GM12873 (cell line): Measurements from ENCODE around the gene B3GAT3.

Source experiments
- TF ChIP-seq, protein P1 (sequence below): IDR thresholded peaks from 2 replicates; pipeline ENCODE4 v1.5.1; 2012; ENCODE audit warnings: low read depth, mild to moderate bottlenecking, moderate library complexity, low read length, control low read depth; ENCODE audit not compliant: insufficient read depth; ENCODE audit errors: missing control alignments

Gene B3GAT3

DNA sequence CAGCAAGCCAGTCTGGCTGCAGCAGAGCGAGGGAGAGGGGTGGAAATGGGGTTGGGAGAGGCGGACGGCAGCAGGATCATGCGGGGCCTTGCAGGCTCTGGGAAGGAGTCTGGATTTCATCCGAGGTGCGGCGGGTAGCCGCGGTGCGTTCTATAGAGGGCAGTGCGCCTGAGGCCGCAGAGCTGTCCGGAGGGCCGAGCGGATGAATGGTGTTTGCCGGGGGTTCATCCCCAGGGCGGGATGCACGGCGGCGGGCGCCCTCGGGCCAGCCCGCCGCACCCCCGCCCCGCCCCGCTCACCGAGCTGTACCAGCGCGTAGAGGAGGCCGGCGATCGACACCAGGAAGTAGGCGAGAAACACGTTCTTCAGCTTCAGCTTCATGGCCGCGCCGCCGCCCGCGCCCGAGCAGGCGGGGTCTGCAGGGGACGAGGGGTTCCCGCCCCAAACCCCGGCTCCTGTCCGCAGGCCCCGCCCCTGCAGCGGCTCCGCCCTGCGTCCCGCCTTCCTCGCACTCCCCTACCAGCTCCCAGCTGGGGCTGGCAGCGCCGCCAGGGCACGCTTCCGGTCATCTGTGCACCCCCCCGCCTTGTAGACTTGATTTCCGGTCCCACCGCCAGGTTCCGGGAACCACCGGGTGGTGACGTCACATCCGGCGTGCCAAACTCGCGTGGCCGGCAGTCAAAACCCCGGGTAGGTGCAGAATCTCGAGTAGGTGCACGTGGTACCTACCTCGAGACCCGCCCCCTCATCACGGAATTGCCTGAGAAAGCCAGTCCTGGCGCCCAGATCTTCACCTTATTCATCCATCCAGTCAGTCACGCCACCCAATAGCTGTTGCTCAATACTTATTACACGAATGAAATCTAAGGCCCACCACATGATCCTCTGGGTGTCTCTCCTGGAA lies at the start of gene B3GAT3:
B3GAT3 (minus strand) TSS at position 420 of the 904 bp plus-strand sequence; CDS start at position 381, 39 bp downstream.
- TF ChIP-seq, protein P1, sequence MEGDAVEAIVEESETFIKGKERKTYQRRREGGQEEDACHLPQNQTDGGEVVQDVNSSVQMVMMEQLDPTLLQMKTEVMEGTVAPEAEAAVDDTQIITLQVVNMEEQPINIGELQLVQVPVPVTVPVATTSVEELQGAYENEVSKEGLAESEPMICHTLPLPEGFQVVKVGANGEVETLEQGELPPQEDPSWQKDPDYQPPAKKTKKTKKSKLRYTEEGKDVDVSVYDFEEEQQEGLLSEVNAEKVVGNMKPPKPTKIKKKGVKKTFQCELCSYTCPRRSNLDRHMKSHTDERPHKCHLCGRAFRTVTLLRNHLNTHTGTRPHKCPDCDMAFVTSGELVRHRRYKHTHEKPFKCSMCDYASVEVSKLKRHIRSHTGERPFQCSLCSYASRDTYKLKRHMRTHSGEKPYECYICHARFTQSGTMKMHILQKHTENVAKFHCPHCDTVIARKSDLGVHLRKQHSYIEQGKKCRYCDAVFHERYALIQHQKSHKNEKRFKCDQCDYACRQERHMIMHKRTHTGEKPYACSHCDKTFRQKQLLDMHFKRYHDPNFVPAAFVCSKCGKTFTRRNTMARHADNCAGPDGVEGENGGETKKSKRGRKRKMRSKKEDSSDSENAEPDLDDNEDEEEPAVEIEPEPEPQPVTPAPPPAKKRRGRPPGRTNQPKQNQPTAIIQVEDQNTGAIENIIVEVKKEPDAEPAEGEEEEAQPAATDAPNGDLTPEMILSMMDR: no peak

DNA sequence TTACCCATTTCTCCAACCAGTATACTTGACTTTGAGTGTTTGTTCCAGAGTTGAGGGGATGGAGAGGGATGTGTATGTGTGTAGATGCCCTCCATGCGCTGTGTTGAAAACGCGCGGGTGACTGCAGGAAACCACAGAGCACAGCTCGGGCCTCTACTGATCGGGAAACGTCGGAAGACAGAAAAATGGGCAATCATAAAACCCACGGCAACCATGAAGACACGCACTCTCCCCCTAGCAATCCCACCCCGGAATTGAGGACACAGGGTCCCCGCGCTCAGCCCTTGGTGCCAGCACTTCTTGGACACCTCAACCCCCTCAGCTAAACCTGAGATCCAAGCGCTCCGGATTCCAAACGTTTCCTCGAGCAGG lies 49.4 kb upstream of the B3GAT3 start:
- TF ChIP-seq, protein P1: no peak

DNA sequence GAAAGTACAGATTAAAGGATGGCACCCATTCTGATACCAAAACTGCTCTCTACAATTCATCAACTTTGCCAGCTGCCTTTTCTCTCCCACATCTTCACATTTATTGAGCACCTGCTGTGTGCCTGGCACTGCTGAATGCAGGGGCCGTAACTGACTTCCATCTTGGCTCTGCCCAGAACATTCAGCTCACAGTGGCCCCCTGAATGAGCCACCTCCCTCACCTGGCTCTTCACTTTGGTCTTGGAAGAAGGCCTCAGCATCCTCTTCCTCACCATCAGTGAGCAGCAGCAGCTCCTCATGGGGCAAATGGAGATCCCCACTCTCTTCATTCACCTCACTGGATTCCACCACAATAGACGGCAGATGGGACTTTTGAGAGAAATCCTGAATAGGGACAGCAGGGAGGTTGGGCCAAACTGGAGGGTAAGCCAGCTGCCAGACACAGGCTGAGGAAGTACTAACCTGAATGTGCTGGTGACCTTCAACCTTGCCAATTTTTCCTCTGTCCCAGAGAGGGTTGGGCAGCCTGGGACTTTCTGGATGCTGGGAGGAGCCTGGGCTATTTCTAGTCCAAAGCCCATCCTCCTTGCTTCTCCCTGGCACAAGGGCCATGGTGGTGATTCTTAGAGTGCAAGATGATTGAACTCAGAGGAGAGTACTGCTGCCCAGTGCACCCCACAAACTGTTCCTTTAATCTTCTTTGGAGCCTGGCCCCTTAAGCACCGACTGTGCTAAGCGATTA lies 47.8 kb upstream of the B3GAT3 start:
- TF ChIP-seq, protein P1: no peak

DNA sequence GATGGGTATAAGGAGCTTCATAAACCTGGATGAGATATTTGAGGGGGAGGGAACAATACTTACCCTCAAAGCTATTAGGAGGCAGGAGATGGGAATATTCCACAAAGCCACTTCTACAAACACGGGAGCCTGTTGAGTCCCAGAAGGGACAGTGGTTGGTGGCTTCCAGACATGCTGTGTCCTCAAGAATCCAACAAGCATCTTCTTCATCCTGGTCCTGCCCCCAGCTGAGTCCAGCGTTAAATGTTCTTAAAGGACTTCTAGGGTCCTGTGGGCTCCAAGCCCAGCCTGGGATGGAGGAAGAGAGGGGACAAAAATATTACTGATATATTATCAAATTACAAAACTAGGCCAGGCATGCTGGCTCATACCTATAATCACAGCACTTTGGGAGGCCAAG lies 45.7 kb upstream of the B3GAT3 start:
- TF ChIP-seq, protein P1: no peak

DNA sequence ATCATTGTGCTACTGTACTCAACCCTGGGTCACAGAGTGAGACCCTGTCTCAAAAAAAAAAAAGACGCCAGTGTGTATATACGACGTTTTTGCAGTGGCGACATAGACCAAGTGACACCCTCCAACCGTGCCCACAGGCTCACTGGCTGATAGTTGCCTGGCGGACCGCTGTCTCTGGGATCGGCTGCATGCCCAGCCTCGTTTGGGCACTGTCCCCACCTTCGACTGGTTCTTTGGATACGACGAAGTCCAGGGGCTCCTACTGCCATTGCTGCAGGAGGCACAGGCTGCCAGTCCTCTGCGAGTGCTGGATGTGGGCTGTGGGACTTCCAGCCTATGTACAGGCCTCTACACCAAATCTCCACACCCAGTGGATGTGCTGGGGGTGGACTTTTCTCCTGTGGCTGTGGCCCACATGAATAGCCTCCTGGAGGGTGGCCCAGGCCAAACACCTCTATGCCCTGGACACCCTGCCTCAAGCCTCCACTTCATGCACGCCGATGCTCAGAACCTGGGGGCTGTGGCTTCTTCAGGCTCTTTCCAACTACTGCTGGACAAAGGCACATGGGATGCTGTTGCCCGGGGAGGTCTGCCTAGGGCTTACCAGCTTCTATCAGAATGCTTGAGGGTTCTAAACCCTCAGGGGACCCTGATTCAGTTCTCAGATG lies 44.6 kb upstream of the B3GAT3 start:
- TF ChIP-seq, protein P1: no peak

DNA sequence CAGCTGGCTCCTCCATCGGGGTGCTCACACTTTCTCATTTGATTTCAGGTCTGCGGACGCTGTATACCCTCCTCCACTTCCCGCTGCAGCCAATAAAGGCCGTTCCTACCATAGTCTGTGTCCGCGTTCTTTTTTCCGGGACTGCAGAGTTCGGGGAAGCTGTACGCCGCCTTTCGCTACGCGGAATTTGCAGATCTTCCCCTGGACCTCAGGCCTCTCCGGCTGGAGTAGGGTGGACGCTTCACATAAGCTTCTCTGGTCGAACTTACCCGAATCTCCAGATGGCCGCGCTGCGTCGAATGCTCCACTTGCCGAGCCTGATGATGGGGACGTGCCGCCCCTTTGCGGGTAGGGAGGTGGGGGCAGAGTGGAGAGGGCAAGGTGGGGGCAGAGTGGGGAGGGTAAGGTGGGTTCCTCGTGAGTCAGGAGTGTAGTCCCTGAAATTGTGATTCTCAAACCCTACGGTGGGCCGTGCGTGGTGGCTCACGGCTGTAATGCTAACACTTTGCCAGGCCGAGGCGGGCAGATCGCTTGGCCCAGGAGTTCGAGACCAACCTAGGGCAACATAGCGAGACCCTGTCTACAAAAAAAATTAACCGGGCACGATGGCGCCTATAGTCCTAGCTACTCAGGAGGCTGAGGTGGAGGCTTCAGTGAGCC lies 43.9 kb upstream of the B3GAT3 start:
- TF ChIP-seq, protein P1: no peak

DNA sequence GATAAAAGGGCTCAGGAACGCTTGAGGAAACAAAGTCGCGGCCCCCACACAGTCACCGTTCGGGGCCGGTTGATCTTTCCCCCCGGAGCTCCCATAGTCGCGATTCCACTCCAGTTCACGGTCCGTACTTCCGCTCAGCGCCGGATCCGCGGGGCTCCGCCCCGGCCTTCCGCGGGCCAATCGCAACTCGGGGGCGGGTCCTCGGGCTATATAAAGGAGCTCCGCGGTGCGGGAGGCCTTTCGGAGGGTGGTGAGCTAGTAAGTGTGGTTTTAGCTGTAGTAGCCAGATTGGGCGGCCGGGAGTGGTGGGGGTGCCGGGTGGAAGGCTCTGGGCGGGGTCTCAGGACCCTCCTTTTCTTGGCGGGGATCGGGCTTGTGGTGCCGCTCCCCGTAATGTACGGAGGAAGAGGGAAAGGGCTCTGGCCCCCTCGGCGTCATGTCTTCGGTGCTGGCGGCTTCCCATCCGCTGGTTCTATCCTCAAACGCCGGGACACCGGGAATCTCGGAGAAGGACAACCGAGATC lies 43.4 kb upstream of the B3GAT3 start, which contains the start of the genes C11orf98 and CSKMT:
C11orf98 (minus strand) TSS at position 136 of the 524 bp plus-strand sequence; CDS start at position 95, 41 bp downstream.
CSKMT (plus strand) TSS at position 238 of the 524 bp plus-strand sequence. CDS start 568 bp downstream, outside the sequence.
- TF ChIP-seq, protein P1: no peak
